COR-L47 (cell line): ENCODE data around the gene TXNRD2.

Experiments
- DNase-seq: peaks from one replicate; lab custom pipeline; 2025; lab: John Stamatoyannopoulos, UW

Gene TXNRD2

GRCh38 chr22:19966908-19967750, 25.5 kb upstream of the TXNRD2 start:
- no peak for DNase-seq

GRCh38 chr22:19965771-19966709, 24.4 kb upstream of the TXNRD2 start:
- DNase-seq: peak; percentile 77

- DNase-seq: no peak
Observed at GRCh38 chr22:19964701-19965386, 23.2 kb upstream of the TXNRD2 start.

GRCh38 chr22:19963863-19964642, 22.4 kb upstream of the TXNRD2 start:
- DNase-seq: no peak

- no peak for DNase-seq
Observed at GRCh38 chr22:19962909-19963806, 21.5 kb upstream of the TXNRD2 start.

GRCh38 chr22:19962246-19962908, 20.8 kb upstream of the TXNRD2 start:
- DNase-seq: peak; percentile 85

GRCh38 chr22:19961868-19962245, 20.2 kb upstream of the TXNRD2 start:
- DNase-seq: no peak

- no peak for DNase-seq
Observed at GRCh38 chr22:19961201-19961580, 19.6 kb upstream of the TXNRD2 start.

- DNase-seq: no peak
Observed at GRCh38 chr22:19960491-19961200, 19.0 kb upstream of the TXNRD2 start.

GRCh38 chr22:19959587-19960490, 18.2 kb upstream of the TXNRD2 start:
- DNase-seq: no peak

GRCh38 chr22:19959043-19959586, 17.5 kb upstream of the TXNRD2 start:
- DNase-seq: no peak

- no peak for DNase-seq
Observed at GRCh38 chr22:19958083-19959042, 16.7 kb upstream of the TXNRD2 start.

- no peak for DNase-seq
Observed at GRCh38 chr22:19957445-19957844, 15.8 kb upstream of the TXNRD2 start.

- no peak for DNase-seq
Observed at GRCh38 chr22:19955241-19956128, 13.9 kb upstream of the TXNRD2 start.

- no peak for DNase-seq
Observed at GRCh38 chr22:19951346-19951745, 9.7 kb upstream of the TXNRD2 start.
